ENCODE measurements around the gene ATAT1. TPM values are rescaled to one million over a fixed set of nuclear protein-coding genes. Genes with fewer than 3 reads are reported as not detected.

ATAT1 gene
- total and polyA plus RNA-seq, 9 of the 15 experiments (the other 6 are each of a cell fraction or from before 2014, with no cell fraction given): 0.65 to 5.8 (median 1.6) TPM

GRCh38 chr6:30685157-30686008 lies 58.7 kb downstream of the ATAT1 start (continued):
- TF ChIP-seq CHD4 (IDR thresholded peaks at IDR 0.05; ENCODE audit: insufficient read depth, insufficient replicate concordance, low read depth, low read length, poor library complexity, severe bottlenecking): peak; percentile 7
- no peak for TF ChIP-seq BRCA1 (IDR thresholded peaks at IDR 0.05)
- no peak for TF ChIP-seq BRCA1 (CRISPR knock-in tag; IDR thresholded peaks at IDR 0.05)
- TF ChIP-seq TSHZ1 (CRISPR knock-in tag; IDR thresholded peaks at IDR 0.05): no peak
- peak; percentile 31; the same call in 1 of the 2 replicates for TF ChIP-seq HCFC1 (IDR thresholded peaks at IDR 0.05; ENCODE audit: low read depth, low read length)
- TF ChIP-seq FOXJ2 (tag; IDR thresholded peaks at IDR 0.05): no peak
- TF ChIP-seq ZBTB9 (CRISPR knock-in tag; IDR thresholded peaks at IDR 0.05): no peak
- TF ChIP-seq RUNX1 (IDR thresholded peaks at IDR 0.05; ENCODE audit: low read depth): no peak
- no peak for TF ChIP-seq IFI16 (CRISPR knock-in tag; IDR thresholded peaks at IDR 0.05)
- TF ChIP-seq CUX1 (CRISPR knock-in tag; IDR thresholded peaks at IDR 0.05): no peak
- TF ChIP-seq HOMEZ (CRISPR knock-in tag; IDR thresholded peaks at IDR 0.05): no peak
- TF ChIP-seq XRCC3 (IDR thresholded peaks at IDR 0.05): no peak
- no peak for TF ChIP-seq ZNF175 (CRISPR knock-in tag; IDR thresholded peaks at IDR 0.05; ENCODE audit: low read depth)
- no peak for TF ChIP-seq ZNF24 (IDR thresholded peaks at IDR 0.05)
- TF ChIP-seq POLR3A (IDR thresholded peaks at IDR 0.05; ENCODE audit: borderline replicate concordance, extremely low read depth, insufficient read depth, insufficient read length): no peak
- TF ChIP-seq SREBF2 (CRISPR knock-in tag; IDR thresholded peaks at IDR 0.05): no peak

Measured in K562 (cell line).